Endothelial cell of umbilical vein (primary cell): Measurements from ENCODE around the gene TSEN2. TPM values are rescaled to one million over a fixed set of nuclear protein-coding genes. Genes with fewer than 3 reads are reported as not detected.

Experiments
- BruUV-seq: library from RNA; stranded (reverse); fragments of 400-500 nt; replicated peaks from 2 replicates; lab custom pipeline; 2021; lab: Mats Ljungman, UMichigan
- CTCF ChIA-PET: fragments of 300-600, 350-600 bp; sonication (Branson Sonifier 250); formaldehyde crosslinking; loops from one replicate; lab custom pipeline; 2021; ENCODE audit warnings: antibody characterized with exemption, inconsistent platforms; lab: Charles Lee
- POLR2A ChIA-PET: fragments of 300-600, 350-600 bp; sonication (Branson Sonifier 250); formaldehyde crosslinking; loops from one replicate; lab custom pipeline; 2021; ENCODE audit warnings: antibody characterized with exemption, inconsistent platforms; lab: Charles Lee
- DNase-seq: peaks from one replicate; pipeline ENCODE4 v3.0.0-alpha.2; 2011; ENCODE audit warnings: low read depth, low spot score
- FAIRE-seq: peaks from 2 replicates; lab custom pipeline; 2011; peaks lifted over from hg19 to GRCh38; lab: Jason Lieb, UNC
- H2AFZ ChIP-seq: 2 replicates; pipeline ENCODE4 v1.6.0; 2012; ENCODE audit warnings: low read depth, low read length, control low read depth, inconsistent platforms
- H3K27ac ChIP-seq: 2 replicates; pipeline ENCODE4 v1.5.1; 2011; ENCODE audit warnings: low read depth, mild to moderate bottlenecking, control low read depth, low read length, moderate library complexity; ENCODE audit not compliant: insufficient read depth
- H3K27me3 ChIP-seq, 2 experiments: 2 replicates each; pipeline versions ENCODE4 v1.6.0 to v1.6.1; 2011; ENCODE audit warnings: low read length in 2 of 2, mixed read lengths in 1 of 2; ENCODE audit not compliant: control insufficient read depth in 2 of 2, insufficient read depth in 2 of 2
- H3K36me3 ChIP-seq, 2 experiments: 2 replicates in 1 of 2; 3 replicates in 1 of 2; pipeline ENCODE4 v1.5.1; 2011; ENCODE audit warnings: low read length in 2 of 2, mild to moderate bottlenecking in 1 of 2, moderate library complexity in 1 of 2; ENCODE audit not compliant: control insufficient read depth in 2 of 2, insufficient read depth in 2 of 2; ENCODE audit errors: extremely low read depth in 1 of 2
- H3K4me1 ChIP-seq: 3 replicates; pipeline ENCODE4 v1.5.1; 2011; ENCODE audit warnings: mild to moderate bottlenecking, low read length; ENCODE audit not compliant: control insufficient read depth, insufficient read depth; ENCODE audit errors: extremely low read depth
- H3K4me2 ChIP-seq: 2 replicates; pipeline ENCODE4 v1.6.1; 2011; ENCODE audit warnings: low read length, control low read depth, mixed read lengths; ENCODE audit not compliant: insufficient read depth
- H3K4me3 ChIP-seq, 3 experiments: fragments of 200-600 bp in 1 of 3; sonication (generic), shearing (Covaris generic) in 1 of 3; replicated peaks in 1 of 3; 2 replicates each; pipeline ENCODE4 v1.5.1; 2011 to 2016; ENCODE audit warnings: control low read depth in 3 of 3, low read length in 3 of 3, mild to moderate bottlenecking in 2 of 3, inconsistent platforms in 1 of 3, low read depth in 1 of 3, moderate library complexity in 1 of 3; ENCODE audit not compliant: insufficient read depth in 1 of 3
- H3K79me2 ChIP-seq: 2 replicates; pipeline ENCODE4 v1.6.0; 2012; ENCODE audit warnings: low read length, inconsistent platforms; ENCODE audit not compliant: control insufficient read depth, insufficient read depth
- H3K9ac ChIP-seq: replicated peaks from 2 replicates; pipeline ENCODE3; 2011; ENCODE audit warnings: low read length, control low read depth; ENCODE audit not compliant: insufficient read depth; ENCODE audit errors: extremely low read depth
- H3K9me1 ChIP-seq: replicated peaks from 3 replicates; pipeline ENCODE4 v1.6.0; 2011; ENCODE audit warnings: mild to moderate bottlenecking, low read length; ENCODE audit not compliant: control insufficient read depth, insufficient read depth; ENCODE audit errors: extremely low read depth
- H3K9me3 ChIP-seq: replicated peaks from 2 replicates; pipeline ENCODE4 v1.5.1; 2012; ENCODE audit warnings: low read length, inconsistent platforms; ENCODE audit not compliant: control insufficient read depth, insufficient read depth
- H4K20me1 ChIP-seq: replicated peaks from 2 replicates; pipeline ENCODE3; 2011; ENCODE audit warnings: mild to moderate bottlenecking, low read length; ENCODE audit not compliant: control insufficient read depth, insufficient read depth; ENCODE audit errors: extremely low read depth
- CTCF ChIP-seq, 2 donors: IDR thresholded peaks; 1 replicate in 1 of 2; 2 replicates in 1 of 2; pipeline ENCODE4 v1.5.1; 2011; ENCODE audit warnings: low read length in 2 of 2, mild to moderate bottlenecking in 2 of 2, moderate library complexity in 2 of 2, control low read depth in 1 of 2, inconsistent platforms in 1 of 2, low read depth in 1 of 2; ENCODE audit not compliant: insufficient read depth in 1 of 2; ENCODE audit errors: extremely low read depth in 1 of 2
- EZH2 ChIP-seq: IDR thresholded peaks from 2 replicates; pipeline ENCODE4 v1.6.1; 2012; ENCODE audit warnings: borderline replicate concordance, low read depth, mild to moderate bottlenecking, moderate library complexity, low read length, inconsistent platforms; ENCODE audit not compliant: severe bottlenecking
- FOS ChIP-seq: IDR thresholded peaks from 2 replicates; pipeline ENCODE4 v1.6.1; 2011; ENCODE audit warnings: mild to moderate bottlenecking, low read length, moderate library complexity, borderline replicate concordance; ENCODE audit not compliant: insufficient read depth
- GATA2 ChIP-seq: IDR thresholded peaks from 2 replicates; pipeline ENCODE4 v1.7.0; 2011; ENCODE audit warnings: low read depth, mild to moderate bottlenecking, moderate library complexity, mixed read lengths, low read length; ENCODE audit not compliant: insufficient read length, insufficient read depth
- JUN ChIP-seq: IDR thresholded peaks from 2 replicates; pipeline ENCODE4 v1.6.1; 2011; ENCODE audit warnings: borderline replicate concordance, low read depth; ENCODE audit not compliant: insufficient read length, insufficient read depth
- MAX ChIP-seq: IDR thresholded peaks from 2 replicates; pipeline ENCODE4 v1.6.1; 2011; ENCODE audit not compliant: insufficient read depth, insufficient read length
- MYC ChIP-seq: IDR thresholded peaks from one replicate; pipeline ENCODE4 v1.6.1; 2011; ENCODE audit warnings: mild to moderate bottlenecking, low read depth, low read length
- POLR2A ChIP-seq: IDR thresholded peaks from 2 replicates; pipeline ENCODE4 v1.6.1; 2012; ENCODE audit warnings: low read depth, mild to moderate bottlenecking, control low read depth, low read length
- POLR2AphosphoS5 ChIP-seq: IDR thresholded peaks from 2 replicates; pipeline ENCODE4 v1.6.1; 2012; ENCODE audit warnings: low read depth, mild to moderate bottlenecking, control low read depth, low read length, moderate library complexity; ENCODE audit not compliant: insufficient read depth
- dilution Hi-C: fragments of 300-500 bp; cut with MboI; formaldehyde crosslinking; loops from one replicate; pipeline ENCODE4 v1.15.0; 2019; ENCODE audit warnings: low sequenced_read_pairs; ENCODE audit not compliant: extremely low pct_ligation_motif_present
- intact Hi-C: fragments of 100-400 bp; cut with micrococcal nuclease; formaldehyde crosslinking; loops from one replicate; pipeline ENCODE4 v1.10.0; 2022
- polyA plus RNA-seq, 4 experiments: library from polyadenylated mRNA; depleted of rRNA in 3 of 4; stranded (reverse) in 3 of 4; unstranded in 1 of 4; fragments of >200 nt; gene quantifications; 2 replicates each; pipeline versions ENCODE4 v1.2.1 to v1.2.3, GENCODE V29; 2011 to 2012; ENCODE audit warnings: missing spikeins in 1 of 4
- total RNA-seq: library from RNA; stranded (reverse); gene quantifications from 2 replicates; pipeline ENCODE4 v1.2.3, GENCODE V29; 2021

TSEN2 gene
- total and polyA plus RNA-seq, 2 donors (not counting 3 experiments of a cell fraction or from before 2014, with no cell fraction given) = 8.3 to 12.1 TPM

- no peak for DNase-seq
- no TSS peak for BruUV-seq
- Histone ChIP-seq H3K9me3 (no peaks in the 10 kb centered on the region), H3K4me2 (no peak overlapping the region), H4K20me1 (no peaks in the 10 kb centered on the region), H3K9ac (no peak overlapping the region), H2AFZ (no peak overlapping the region), H3K27me3 (peaks cover 0 to 1% of the 10 kb centered on the region in 2 experiments), H3K27ac (no peak overlapping the region), H3K79me2 (no peaks in the 10 kb centered on the region), H3K36me3 (no peaks in the 10 kb centered on the region), H3K4me3 (no peak overlapping the region), H3K9me1 (no peaks in the 10 kb centered on the region), H3K4me1 (no peaks in the 10 kb centered on the region)
- dilution Hi-C loops (no loop called here), intact Hi-C loops (no loop called here)
- ChIA-PET POLR2A (no interaction called here), CTCF (interaction anchor here (1.2 kb wide), 1 partner anchor 9 kb away, joined by 3 read pairs; no protein-coding TSS in a partner anchor)
- no peak for FAIRE-seq
- TF ChIP-seq GATA2 = no peak
- no peak for TF ChIP-seq EZH2
- TF ChIP-seq MYC = no peak
- no peak for TF ChIP-seq MAX
- TF ChIP-seq CTCF (IDR thresholded peaks at IDR 0.05; ENCODE audit: extremely low read depth in 1 of 2, insufficient read depth in 1 of 2, low read depth in 1 of 2, low read length in 2 of 2) = no peak
- no peak for TF ChIP-seq JUN
- no peak for TF ChIP-seq POLR2AphosphoS5
- TF ChIP-seq FOS = no peak
- no peak for TF ChIP-seq POLR2A
Observed at GRCh38 chr3:12440927-12441714, 43.2 kb upstream of the TSEN2 start.
